VCaP (cell line): ENCODE data around the gene ADGRF1.

Experiments
- H3K27ac ChIP-seq: fragments of 450-650 bp; 2 replicates; pipeline ENCODE4 v1.5.1; 2017
- TF ChIP-seq, protein P1 (sequence below): fragments of 450-650 bp; conservative IDR thresholded peaks from 2 replicates; pipeline ENCODE4 v1.5.1; 2017; ENCODE audit warnings: mild to moderate bottlenecking, moderate library complexity

Gene ADGRF1

DNA sequence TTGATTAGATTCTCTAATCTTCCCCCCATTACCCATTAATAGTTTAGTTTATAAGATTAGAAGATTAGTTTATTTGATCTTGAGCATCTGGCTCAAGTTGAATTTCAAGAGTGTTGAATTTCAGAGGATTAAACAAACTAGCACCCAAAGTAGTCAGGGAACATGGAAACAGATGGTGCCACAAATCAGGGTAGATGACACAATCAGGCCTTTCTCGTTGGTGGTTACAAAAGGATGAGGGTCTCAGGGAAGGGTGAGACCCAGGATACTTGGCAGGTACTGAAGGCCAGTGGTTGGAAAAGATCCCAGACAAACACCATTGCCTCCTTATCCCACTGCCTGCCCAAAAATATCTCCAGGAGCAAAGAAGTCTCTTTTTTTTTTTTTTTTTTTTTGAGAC is 29.5 kb upstream of the ADGRF1 start:
- TF ChIP-seq, protein P1, sequence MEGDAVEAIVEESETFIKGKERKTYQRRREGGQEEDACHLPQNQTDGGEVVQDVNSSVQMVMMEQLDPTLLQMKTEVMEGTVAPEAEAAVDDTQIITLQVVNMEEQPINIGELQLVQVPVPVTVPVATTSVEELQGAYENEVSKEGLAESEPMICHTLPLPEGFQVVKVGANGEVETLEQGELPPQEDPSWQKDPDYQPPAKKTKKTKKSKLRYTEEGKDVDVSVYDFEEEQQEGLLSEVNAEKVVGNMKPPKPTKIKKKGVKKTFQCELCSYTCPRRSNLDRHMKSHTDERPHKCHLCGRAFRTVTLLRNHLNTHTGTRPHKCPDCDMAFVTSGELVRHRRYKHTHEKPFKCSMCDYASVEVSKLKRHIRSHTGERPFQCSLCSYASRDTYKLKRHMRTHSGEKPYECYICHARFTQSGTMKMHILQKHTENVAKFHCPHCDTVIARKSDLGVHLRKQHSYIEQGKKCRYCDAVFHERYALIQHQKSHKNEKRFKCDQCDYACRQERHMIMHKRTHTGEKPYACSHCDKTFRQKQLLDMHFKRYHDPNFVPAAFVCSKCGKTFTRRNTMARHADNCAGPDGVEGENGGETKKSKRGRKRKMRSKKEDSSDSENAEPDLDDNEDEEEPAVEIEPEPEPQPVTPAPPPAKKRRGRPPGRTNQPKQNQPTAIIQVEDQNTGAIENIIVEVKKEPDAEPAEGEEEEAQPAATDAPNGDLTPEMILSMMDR = no peak
- H3K27ac ChIP-seq = no peak overlapping the region

DNA sequence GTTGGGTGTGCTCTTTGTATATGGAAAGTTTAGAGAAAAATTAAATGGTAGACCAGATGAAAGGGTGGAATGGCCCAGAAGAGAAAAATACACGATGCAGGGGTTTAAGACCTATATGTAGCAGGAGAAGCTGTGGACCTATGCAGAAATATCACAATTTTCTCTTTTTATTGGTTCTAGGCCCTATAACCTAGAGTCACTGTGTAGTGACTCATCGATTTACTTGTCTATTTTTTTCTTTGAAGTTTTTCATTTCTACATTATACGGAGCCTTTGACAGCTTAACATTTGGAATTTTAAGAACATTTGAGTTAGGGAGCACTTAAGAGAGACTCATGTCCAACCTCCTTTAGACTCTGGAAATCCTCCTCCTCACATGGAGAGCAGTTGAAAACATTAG is 28.3 kb upstream of the ADGRF1 start:
- TF ChIP-seq, protein P1 = no peak
- no peak overlapping the region for H3K27ac ChIP-seq

DNA sequence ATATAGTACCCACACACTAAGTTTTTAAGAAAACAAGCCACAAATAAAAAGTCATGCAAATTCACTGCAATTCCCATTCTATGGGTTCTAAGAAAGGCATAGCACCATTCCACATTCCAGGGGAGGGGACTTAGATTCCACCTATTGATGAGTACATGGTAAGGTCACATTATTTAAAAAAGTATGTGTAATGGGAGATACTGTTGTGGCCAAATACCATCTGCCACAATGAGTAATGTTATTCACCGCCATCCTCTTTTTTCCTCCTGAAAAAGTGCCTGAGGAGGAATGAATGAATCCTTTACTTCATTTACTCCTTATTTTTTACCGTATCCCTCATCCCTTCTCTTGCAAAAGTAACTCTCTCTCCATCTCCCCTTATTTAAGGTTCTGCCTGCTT is 27.0 kb upstream of the ADGRF1 start:
- H3K27ac ChIP-seq = no peak overlapping the region
- TF ChIP-seq, protein P1 = no peak

DNA sequence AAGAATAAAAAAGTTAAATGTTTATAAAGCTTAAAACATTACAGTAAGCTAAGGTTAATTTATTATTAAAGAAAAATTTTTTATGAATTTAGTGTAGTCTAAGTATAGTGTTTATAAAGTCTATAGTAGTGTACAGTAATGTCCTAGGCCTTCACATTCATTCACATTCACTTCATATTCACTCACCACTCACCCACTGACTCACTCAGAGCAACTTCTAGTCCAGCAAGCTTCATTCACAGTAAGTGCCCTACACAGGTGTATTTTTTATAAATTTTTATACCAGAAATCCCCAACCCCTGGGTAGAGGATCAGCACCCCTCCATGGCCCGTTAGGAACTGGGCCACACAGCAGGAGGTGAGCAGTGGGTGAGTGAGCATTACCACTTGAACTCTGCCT is 24.3 kb upstream of the ADGRF1 start:
- TF ChIP-seq, protein P1 = no peak
- H3K27ac ChIP-seq = no peak overlapping the region

DNA sequence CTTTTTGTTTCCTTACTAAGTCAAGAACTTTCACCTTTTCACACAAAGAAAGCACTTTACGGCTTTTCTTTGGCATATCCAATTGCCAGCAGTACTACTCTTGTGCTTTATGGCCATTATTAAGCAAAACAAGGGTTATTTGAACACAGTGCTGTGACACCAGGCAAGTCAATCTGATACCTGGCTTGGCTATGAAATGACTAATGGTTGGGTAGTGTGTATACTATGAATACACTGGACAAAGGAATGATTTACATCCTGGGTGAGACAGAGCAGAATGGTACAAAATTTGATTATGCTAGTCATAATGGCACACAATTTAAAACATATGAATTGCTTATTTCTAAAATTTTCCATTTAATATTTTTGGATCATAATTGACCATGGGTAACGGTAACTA is 22.1 kb upstream of the ADGRF1 start:
- no peak overlapping the region for H3K27ac ChIP-seq
- TF ChIP-seq, protein P1 = no peak

DNA sequence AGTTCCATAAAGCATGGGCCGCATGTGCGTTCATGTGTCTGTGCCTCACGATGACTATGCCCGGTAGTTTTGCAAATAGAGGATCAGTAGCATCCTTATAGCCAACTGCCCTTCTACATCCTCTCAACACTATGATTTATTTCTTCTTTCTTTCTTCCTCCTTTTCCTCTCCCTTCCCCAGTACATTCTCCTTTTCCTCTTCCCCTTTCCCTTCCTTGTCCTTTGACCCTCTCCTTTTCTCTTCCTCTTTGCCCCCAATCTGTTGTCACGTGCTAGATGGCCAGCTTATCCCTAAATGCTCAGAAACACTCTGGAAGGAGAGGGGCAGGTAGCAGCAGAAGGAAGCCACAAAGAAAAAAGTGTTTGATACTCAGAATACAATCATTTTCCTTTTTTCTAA is 20.2 kb upstream of the ADGRF1 start:
- no peak overlapping the region for H3K27ac ChIP-seq
- TF ChIP-seq, protein P1 = no peak

DNA sequence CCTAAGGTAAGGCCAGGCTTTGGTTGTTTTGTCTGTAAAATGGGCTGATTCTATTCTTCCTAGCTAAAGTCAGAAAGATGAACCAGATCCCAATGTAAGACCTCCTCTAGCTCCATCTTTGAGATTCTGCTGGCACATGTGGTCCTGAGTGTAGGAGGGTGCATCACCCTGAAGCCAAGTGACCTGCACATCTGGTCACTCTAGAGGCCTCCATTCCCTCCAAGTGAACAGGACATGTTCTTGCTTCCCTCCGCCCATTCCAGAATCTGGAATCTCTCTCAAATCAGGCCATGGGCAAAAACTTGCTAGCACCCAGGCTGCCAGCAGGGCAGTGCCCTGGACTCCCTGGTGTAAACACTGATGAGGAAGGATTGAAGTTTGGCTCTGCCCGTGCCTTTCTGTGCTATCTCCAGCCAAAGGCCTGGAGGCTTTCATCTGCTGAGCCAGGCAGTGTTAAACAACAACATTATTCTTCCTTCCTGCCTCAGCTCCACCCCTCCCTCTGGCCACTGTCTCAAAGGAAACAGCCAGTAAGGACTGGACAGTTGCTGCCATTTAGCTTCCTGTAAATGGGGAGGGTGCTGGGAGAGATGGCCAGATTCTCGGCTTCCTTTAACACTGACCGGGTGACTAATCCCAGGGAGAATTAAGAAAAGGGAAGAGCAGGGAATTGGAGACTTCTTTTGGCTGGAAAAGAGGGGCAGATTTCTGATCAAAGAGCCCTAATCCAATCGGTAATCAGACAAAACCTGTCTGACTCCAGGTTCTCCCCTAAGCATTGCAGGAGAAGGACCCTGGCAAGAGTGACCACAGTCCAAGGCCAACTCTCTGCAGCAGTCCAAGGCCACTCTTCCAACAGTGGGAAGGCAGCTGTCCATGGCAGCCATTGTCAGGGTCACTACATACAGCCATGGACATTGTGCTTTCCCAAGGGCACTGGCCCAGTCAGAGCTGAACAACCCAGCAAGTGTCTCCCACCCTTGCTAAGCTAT is 19.5 kb upstream of the ADGRF1 start:
- TF ChIP-seq, protein P1 = no peak
- no peak overlapping the region for H3K27ac ChIP-seq
